NCI-H1694 (cell line): Measurements from ENCODE around the gene TP63.

ENCODE experiments used
- DNase-seq: peaks from one replicate; lab custom pipeline; 2025; lab: John Stamatoyannopoulos, UW

The TP63 gene

DNA sequence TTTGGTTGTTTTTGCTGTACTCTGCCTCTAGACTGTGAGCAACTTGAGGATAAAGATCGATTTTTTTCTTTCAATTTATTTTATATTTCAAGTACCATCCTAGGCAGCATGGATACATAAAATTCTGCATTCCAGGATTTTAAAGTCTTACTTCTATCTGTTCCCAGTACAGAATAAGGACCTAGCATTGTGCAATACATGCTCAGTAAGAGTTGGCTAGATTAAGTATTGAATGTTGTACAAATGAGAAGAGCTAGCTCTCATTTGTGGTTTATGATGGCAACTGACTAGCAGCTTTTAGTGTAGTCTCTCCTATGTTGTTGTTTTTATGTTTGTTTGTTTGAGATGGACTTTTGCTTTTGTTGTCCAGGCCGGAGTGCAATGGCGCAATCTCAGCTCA, 222.7 kb downstream of the TP63 start:
- no peak for DNase-seq

DNA sequence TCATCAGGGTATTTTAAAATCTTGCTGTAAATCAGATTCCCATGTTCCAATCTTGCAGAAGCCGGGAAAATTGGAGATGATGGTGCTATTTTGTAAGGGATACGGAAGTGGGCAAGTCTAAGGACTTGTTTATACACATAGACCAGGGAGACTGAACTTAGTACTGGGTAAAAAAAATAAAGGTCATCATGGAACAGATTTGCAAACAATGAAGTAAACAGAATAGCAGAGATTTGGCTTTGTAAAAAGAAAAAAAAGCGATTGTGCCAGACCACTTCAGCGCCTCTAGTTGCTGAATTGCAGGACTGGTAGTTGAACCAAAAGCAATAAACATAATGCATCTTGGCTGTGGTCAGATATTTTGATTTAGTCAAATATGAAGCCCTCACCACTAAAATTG, 229.1 kb downstream of the TP63 start:
- DNase-seq, result no peak

DNA sequence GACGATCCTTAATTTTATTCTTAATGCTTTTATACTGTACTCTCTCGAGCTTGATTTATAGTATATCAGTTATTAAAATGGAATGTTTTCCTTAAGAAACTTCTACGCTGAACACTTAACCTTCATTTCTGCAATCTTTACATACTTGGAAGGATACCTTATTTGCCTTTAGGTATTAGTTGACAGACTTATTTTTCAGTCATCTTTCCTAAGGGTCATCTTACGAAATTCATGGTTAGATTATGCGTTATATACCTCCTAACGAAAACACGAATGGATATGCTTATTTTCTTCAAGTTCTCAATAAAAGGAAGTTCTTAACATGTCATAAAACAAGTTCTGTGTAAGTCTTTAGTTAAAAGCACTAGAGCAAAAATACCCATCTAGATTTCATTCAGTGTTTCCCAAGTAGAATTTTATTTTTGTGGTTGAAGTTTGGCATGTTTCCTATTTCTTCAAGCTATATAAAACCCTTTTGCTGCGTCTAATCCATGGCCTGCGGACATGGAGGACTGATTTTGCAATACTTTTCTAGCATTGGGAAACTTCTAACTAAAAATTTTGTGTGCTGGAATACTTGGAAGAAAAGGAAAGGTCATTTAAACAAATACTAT, 231.3 kb downstream of the TP63 start:
- DNase-seq, result no peak

- DNase-seq, result no peak
These were observed 231.8 kb downstream of the TP63 start for GRCh38 chr3:189863031-189863430.

- no peak for DNase-seq
These were observed 236.9 kb downstream of the TP63 start for GRCh38 chr3:189868061-189868460.

DNA sequence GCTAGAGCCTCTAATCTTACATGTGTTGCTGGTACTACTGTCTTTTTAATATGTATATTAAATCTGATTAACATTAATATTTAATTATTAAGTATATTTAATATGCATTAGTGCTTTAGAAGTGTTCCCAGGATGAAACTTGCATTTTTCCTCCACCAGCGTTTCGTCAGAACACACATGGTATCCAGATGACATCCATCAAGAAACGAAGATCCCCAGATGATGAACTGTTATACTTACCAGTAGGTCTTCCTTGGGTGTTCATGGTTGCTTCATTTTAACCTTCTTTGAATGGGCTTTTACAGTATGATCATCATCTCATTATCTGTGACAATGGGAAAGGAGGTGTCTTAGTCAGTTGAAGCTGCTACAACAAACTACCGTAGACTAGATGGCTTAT, 238.0 kb downstream of the TP63 start:
- no peak for DNase-seq

DNA sequence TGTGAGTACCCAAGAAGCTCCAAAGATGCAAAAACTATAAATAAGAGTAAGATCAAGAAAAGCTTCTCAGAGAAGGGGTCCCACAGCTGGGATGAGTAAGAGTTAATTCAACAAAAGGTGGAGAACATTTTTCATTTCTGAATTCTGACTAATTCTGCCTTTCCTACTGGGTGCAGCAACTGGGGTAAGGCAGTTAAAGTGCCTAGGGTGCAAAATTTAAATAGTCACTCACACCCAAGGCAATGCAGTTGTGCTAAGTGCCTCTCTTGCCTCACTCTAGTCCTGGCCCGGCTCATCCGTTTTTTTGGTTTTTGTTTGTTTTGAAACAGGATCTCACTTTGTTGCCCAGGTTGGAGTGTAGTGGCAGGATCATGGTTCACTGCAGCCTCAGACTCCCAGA, 240.2 kb downstream of the TP63 start:
- DNase-seq, result no peak

GRCh38 chr3:189883113-189883753, 252.0 kb downstream of the TP63 start:
- no peak for DNase-seq

GRCh38 chr3:189890496-189890895, 259.3 kb downstream of the TP63 start:
- no peak for DNase-seq

DNA sequence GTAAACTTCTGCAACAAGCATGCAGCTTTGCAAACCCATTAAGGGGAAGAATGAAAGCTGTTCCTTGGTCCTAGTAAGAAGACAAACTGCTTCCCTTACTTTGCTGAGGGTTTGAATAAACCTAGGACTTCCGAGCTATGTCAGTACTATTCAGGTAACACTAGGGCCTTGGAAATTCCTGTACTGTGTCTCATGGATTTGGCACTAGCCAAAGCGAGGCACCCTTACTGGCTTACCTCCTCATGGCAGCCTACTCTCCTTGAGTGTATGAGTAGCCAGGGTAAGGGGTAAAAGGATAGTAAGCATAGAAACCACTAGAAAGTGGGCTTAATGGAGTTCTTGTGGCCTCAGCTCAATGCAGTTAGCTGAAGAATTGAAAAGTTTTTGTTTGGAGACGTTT, 265.3 kb downstream of the TP63 start:
- DNase-seq, result no peak

DNA sequence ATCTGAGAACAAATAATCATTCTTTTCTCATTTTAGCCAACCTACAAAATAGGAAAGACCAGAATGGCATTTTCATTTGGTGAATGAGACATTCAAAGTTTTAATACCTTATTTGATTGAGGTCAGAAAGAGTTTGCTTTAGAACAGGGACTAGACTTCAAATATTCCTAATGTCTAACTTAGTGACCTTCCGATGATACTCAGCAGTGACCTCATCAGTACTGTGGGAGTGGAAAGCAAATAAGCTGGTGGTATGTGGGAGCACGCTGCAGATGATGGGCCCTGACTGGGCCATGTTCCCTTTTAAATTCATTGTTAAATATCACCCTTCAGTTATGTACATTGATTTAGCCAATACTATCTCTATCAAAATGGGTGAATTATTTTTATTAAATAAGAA, 266.2 kb downstream of the TP63 start:
- DNase-seq, result no peak

- DNase-seq, result no peak
These were observed 267.5 kb downstream of the TP63 start for GRCh38 chr3:189898559-189899153.

- no peak for DNase-seq
These were observed 268.0 kb downstream of the TP63 start for GRCh38 chr3:189899186-189899585.

DNA sequence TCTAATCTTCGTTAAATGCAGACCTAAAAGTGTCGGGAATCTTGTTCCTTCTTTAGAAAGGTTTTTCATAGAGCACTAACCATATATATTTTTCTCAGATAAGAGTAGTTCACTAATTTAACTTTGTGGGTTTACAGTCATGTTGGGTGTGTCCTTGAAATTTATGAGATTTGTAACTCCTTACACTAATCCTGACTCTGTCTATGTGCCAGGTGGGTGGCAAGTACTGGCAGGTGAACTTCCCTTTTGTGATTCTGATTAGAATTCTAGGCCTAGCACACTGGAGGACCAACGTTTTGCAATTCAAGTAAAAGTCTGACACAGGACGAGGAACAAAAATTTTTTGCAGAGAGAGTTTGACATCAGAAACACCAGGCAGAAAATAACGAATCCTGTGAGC, 269.4 kb downstream of the TP63 start:
- no peak for DNase-seq

DNA sequence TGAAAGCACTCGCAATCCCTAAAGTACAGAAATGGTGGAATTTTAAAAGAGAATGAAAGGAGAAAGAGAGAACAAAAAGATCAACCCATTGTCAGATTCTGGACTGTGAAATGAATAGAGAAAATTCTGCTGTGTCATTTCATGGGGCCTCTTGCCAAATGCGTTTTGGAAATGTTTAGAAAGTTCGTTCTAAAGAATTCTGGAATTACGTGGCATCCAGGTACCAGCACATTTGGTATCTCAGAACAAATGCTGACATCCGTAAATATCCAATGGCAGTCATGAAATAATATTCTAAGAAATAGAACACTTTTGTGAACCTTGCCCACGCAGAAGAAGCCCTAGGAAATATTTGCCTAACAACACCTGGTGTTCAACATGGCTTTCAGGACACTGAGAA, 270.3 kb downstream of the TP63 start:
- no peak for DNase-seq

GRCh38 chr3:189902230-189903186, 271.3 kb downstream of the TP63 start:
- no peak for DNase-seq

DNA sequence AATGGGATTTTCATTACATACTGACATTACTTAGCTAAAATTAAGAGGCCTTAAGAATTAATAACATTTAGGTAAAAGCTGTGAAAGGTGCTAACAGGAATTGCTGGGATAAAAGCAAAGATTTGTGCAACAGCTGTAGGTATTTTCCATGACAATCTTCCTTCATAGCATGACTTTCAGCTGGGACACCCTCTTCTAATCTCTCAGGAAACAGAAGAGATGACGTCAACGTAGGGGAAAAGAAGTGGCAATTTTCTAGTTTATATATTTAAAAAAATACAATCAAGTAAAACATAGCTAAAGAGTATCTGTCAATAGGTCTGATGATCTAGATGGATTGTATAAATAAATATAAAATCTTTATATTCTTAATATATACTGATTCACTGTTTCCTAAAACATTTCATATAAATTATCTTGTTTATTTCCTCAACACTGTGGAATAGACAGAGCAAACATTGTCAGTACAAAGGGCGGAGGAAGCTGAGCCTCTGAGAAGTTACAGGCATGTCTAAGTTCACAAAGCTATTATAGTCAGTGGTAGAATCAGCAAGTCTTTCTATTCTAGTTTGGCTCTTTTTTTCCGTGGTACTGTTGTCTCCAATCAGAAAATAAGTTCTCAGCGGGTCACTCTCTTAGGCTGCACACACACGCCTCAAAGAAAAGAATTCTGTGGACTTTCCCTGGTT, 272.5 kb downstream of the TP63 start:
- DNase-seq, result no peak

- DNase-seq, result no peak
These were observed 276.6 kb downstream of the TP63 start for GRCh38 chr3:189907803-189908202.

DNA sequence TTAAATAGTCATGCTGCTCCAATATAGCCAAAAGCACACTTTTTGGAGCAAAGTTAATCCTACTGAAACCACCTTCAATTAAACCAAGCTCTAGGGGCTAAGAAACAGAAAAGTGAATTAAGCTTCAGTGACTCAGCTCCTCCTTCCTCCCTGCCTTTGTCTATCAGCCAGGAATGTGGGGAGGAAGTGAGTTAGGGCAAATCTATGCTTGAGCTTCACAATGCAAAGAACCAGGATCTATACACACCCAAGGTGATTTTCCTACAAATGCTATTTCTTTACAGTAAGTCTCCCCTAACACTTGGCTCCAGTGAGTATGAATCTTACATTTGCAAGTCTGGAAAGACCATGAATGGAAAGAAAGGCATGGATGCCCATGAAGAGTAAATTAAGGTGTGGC, 277.5 kb downstream of the TP63 start:
- DNase-seq, result no peak

DNA sequence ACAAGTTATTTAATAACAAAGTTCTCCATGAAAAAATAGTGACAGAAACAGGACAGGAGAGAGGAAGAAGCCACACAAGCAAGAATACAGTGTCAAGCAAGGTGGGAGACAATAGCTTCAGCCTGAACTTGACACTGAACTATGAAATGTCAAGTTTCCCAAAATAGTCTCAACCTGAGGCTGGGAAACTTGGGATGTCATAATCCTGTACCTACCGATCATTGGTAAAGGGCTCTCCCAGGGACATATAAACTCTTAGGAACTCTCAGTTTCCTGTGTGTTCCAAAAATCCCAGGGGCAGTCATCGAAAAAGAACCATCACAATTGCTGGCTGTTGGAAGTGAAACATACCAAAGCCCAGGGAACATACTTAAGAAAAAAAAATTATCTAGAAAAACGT, 277.9 kb downstream of the TP63 start:
- no peak for DNase-seq

DNA sequence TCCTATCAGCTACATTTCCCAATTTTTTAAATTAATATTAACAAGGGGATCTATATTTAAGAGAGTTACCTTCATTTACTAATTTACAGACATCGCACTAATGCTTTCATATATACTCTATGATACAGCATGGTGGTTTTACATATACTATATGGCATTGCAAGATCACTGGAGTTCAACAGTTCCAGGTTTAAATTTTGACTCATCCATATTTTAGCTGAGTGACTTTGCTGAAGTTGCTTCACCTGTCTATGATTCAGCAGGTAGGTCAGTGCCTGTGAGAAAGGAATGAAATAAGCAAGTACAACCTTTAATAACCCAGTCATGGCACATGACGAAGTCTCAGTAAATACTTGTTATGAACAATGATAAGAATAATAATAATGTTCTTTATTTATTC, 278.4 kb downstream of the TP63 start:
- DNase-seq, result no peak

DNA sequence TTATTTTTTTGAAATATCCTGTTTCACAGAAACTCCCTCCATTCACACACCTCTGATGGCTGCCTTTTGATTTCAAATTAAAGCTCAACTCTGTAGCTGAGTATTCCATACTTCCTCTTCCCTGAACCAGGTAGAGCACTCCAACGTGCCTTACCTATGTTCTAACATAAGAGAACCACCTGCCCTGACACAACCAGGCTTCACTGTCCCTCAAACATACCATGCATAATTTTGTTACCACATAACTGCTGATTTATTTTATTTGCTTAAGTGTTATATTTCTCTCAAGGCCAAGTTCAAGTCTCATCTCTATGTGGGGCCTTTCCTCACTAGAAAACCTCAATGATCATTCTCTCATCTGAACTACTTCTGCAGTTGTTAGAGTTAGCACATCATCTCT, 279.8 kb downstream of the TP63 start:
- DNase-seq, result no peak
